ENCODE data around the gene TTC21A.

DNA sequence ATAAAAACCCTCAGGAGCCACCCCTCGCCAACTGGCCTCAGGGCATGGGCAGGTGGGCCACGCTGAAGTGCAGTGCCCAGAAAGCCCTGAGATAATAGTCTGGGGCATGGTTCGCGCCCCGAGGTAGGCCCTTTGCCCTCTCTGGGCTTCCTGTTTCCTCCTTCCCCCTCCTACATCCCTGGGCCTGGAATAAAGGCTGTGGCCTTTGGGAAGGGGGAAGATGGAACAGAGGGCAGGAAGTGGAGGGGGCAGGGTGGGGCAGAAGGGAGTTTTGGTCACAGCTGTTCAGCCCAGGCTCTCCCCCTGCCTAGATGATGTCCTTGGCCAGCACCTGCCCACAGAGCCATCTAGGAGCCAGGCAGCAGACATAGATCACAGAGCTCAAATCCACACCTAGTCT is 34.6 kb downstream of the TTC21A start:
- no peak for TF ChIP-seq CTCF (conservative IDR thresholded peaks at IDR 0.05)
- TF ChIP-seq EZH2 (IDR thresholded peaks at IDR 0.05; ENCODE audit: low read depth), result no peak

Measured in PC-9 (cell line).